Measurements from ENCODE around the gene LAMA2. TPM values are rescaled to one million over a fixed set of nuclear protein-coding genes. Genes with fewer than 3 reads are reported as not detected.

The LAMA2 gene
- total RNA-seq, 1 experiment from 2014 or later: 1.3 TPM

GRCh38 chr6:129331450-129332138 lies 448.7 kb downstream of the LAMA2 start:
- in situ Hi-C loops (cut with HindIII; ENCODE audit: low pct_unique_long_range_greater_than_20kb, low sequenced_read_pairs): no loop called here
- no peak for DNase-seq (ENCODE audit: low read depth, low spot score)

- no peak for DNase-seq (ENCODE audit: low read depth, low spot score)
Observed at GRCh38 chr6:129335792-129336191, 452.9 kb downstream of the LAMA2 start.

GRCh38 chr6:129338683-129339082 lies 455.7 kb downstream of the LAMA2 start:
- in situ Hi-C loops (cut with HindIII; ENCODE audit: low pct_unique_long_range_greater_than_20kb, low sequenced_read_pairs): no loop called here
- no peak for DNase-seq (ENCODE audit: low read depth, low spot score)

More at GRCh38 chr6:129335792-129336191, 452.9 kb downstream of the LAMA2 start:
- in situ Hi-C loops (cut with HindIII; ENCODE audit: low pct_unique_long_range_greater_than_20kb, low sequenced_read_pairs): no loop called here

GRCh38 chr6:129340983-129341382 lies 458.0 kb downstream of the LAMA2 start:
- in situ Hi-C loops (cut with HindIII; ENCODE audit: low pct_unique_long_range_greater_than_20kb, low sequenced_read_pairs): no loop called here
- DNase-seq (ENCODE audit: low read depth, low spot score): no peak

GRCh38 chr6:129342243-129342642 lies 459.3 kb downstream of the LAMA2 start:
- no peak for DNase-seq (ENCODE audit: low read depth, low spot score)
- in situ Hi-C loops (cut with HindIII; ENCODE audit: low pct_unique_long_range_greater_than_20kb, low sequenced_read_pairs): no loop called here

- DNase-seq (ENCODE audit: low read depth, low spot score): no peak
- in situ Hi-C loops (cut with HindIII; ENCODE audit: low pct_unique_long_range_greater_than_20kb, low sequenced_read_pairs): no loop called here
Observed at GRCh38 chr6:129342796-129343195, 459.9 kb downstream of the LAMA2 start.

- no peak for DNase-seq (ENCODE audit: low read depth, low spot score)
- in situ Hi-C loops (cut with HindIII; ENCODE audit: low pct_unique_long_range_greater_than_20kb, low sequenced_read_pairs): no loop called here
Observed at GRCh38 chr6:129344379-129344778, 461.4 kb downstream of the LAMA2 start.

- DNase-seq (ENCODE audit: low read depth, low spot score): no peak
- in situ Hi-C loops (cut with HindIII; ENCODE audit: low pct_unique_long_range_greater_than_20kb, low sequenced_read_pairs): no loop called here
Observed at GRCh38 chr6:129345890-129346289, 463.0 kb downstream of the LAMA2 start.

GRCh38 chr6:129346964-129347363 lies 464.0 kb downstream of the LAMA2 start:
- no peak for DNase-seq (ENCODE audit: low read depth, low spot score)
- in situ Hi-C loops (cut with HindIII; ENCODE audit: low pct_unique_long_range_greater_than_20kb, low sequenced_read_pairs): no loop called here

- in situ Hi-C loops (cut with HindIII; ENCODE audit: low pct_unique_long_range_greater_than_20kb, low sequenced_read_pairs): no loop called here
- DNase-seq (ENCODE audit: low read depth, low spot score): no peak
Observed at GRCh38 chr6:129350278-129350677, 467.3 kb downstream of the LAMA2 start.

- in situ Hi-C loops (cut with HindIII; ENCODE audit: low pct_unique_long_range_greater_than_20kb, low sequenced_read_pairs): no loop called here
- DNase-seq (ENCODE audit: low read depth, low spot score): no peak
Observed at GRCh38 chr6:129351807-129352206, 468.9 kb downstream of the LAMA2 start.

GRCh38 chr6:129353067-129353466 lies 470.1 kb downstream of the LAMA2 start:
- DNase-seq (ENCODE audit: low read depth, low spot score): peak; percentile 42

GRCh38 chr6:129356129-129356528 lies 473.2 kb downstream of the LAMA2 start:
- no peak for DNase-seq (ENCODE audit: low read depth, low spot score)
- in situ Hi-C loops (cut with HindIII; ENCODE audit: low pct_unique_long_range_greater_than_20kb, low sequenced_read_pairs): no loop called here

More at GRCh38 chr6:129353067-129353466, 470.1 kb downstream of the LAMA2 start:
- in situ Hi-C loops (cut with HindIII; ENCODE audit: low pct_unique_long_range_greater_than_20kb, low sequenced_read_pairs): no loop called here

GRCh38 chr6:129359811-129360681 lies 477.1 kb downstream of the LAMA2 start:
- DNase-seq (ENCODE audit: low read depth, low spot score): no peak
- in situ Hi-C loops (cut with HindIII; ENCODE audit: low pct_unique_long_range_greater_than_20kb, low sequenced_read_pairs): no loop called here

GRCh38 chr6:129360682-129360955 lies 477.7 kb downstream of the LAMA2 start:
- in situ Hi-C loops (cut with HindIII; ENCODE audit: low pct_unique_long_range_greater_than_20kb, low sequenced_read_pairs): no loop called here
- no peak for DNase-seq (ENCODE audit: low read depth, low spot score)

- DNase-seq (ENCODE audit: low read depth, low spot score): no peak
- in situ Hi-C loops (cut with HindIII; ENCODE audit: low pct_unique_long_range_greater_than_20kb, low sequenced_read_pairs): no loop called here
Observed at GRCh38 chr6:129364037-129364436, 481.1 kb downstream of the LAMA2 start.

GRCh38 chr6:129364767-129365166 lies 481.8 kb downstream of the LAMA2 start:
- DNase-seq (ENCODE audit: low read depth, low spot score): no peak
- in situ Hi-C loops (cut with HindIII; ENCODE audit: low pct_unique_long_range_greater_than_20kb, low sequenced_read_pairs): no loop called here

GRCh38 chr6:129368076-129368475 lies 485.1 kb downstream of the LAMA2 start:
- no peak for DNase-seq (ENCODE audit: low read depth, low spot score)

GRCh38 chr6:129368970-129369369 lies 486.0 kb downstream of the LAMA2 start:
- in situ Hi-C loops (cut with HindIII; ENCODE audit: low pct_unique_long_range_greater_than_20kb, low sequenced_read_pairs): no loop called here
- DNase-seq (ENCODE audit: low read depth, low spot score): no peak

More at GRCh38 chr6:129368076-129368475, 485.1 kb downstream of the LAMA2 start:
- in situ Hi-C loops (cut with HindIII; ENCODE audit: low pct_unique_long_range_greater_than_20kb, low sequenced_read_pairs): no loop called here
